Panc1 (cell line): ENCODE measurements around the gene SPEF1.

Experiments
- CTCF ChIP-seq: fragments of 450-650 bp; IDR thresholded peaks from 2 replicates; pipeline ENCODE4 v1.5.1; 2017; ENCODE audit warnings: mild to moderate bottlenecking
- SIN3A ChIP-seq: IDR thresholded peaks from 2 replicates; pipeline ENCODE4 v1.6.1; 2012; ENCODE audit warnings: low read depth, mild to moderate bottlenecking, low read length, moderate library complexity, borderline replicate concordance; ENCODE audit not compliant: insufficient read depth
- TF ChIP-seq, protein P1 (sequence below), 2 experiments: IDR thresholded peaks; 2 replicates each; pipeline ENCODE4 v1.6.1; 2011 to 2012; ENCODE audit warnings: low read depth in 2 of 2, control low read depth in 1 of 2, low read length in 1 of 2, mild to moderate bottlenecking in 1 of 2, moderate library complexity in 1 of 2; ENCODE audit not compliant: insufficient read depth in 1 of 2

GRCh38 chr20:3745686-3746173, 35.5 kb downstream of the SPEF1 start:
- no peak for TF ChIP-seq CTCF
- TF ChIP-seq, protein P1, sequence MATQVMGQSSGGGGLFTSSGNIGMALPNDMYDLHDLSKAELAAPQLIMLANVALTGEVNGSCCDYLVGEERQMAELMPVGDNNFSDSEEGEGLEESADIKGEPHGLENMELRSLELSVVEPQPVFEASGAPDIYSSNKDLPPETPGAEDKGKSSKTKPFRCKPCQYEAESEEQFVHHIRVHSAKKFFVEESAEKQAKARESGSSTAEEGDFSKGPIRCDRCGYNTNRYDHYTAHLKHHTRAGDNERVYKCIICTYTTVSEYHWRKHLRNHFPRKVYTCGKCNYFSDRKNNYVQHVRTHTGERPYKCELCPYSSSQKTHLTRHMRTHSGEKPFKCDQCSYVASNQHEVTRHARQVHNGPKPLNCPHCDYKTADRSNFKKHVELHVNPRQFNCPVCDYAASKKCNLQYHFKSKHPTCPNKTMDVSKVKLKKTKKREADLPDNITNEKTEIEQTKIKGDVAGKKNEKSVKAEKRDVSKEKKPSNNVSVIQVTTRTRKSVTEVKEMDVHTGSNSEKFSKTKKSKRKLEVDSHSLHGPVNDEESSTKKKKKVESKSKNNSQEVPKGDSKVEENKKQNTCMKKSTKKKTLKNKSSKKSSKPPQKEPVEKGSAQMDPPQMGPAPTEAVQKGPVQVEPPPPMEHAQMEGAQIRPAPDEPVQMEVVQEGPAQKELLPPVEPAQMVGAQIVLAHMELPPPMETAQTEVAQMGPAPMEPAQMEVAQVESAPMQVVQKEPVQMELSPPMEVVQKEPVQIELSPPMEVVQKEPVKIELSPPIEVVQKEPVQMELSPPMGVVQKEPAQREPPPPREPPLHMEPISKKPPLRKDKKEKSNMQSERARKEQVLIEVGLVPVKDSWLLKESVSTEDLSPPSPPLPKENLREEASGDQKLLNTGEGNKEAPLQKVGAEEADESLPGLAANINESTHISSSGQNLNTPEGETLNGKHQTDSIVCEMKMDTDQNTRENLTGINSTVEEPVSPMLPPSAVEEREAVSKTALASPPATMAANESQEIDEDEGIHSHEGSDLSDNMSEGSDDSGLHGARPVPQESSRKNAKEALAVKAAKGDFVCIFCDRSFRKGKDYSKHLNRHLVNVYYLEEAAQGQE (IDR thresholded peaks at IDR 0.05; ENCODE audit: insufficient read depth in 1 of 2, low read depth in 2 of 2, low read length in 1 of 2), result no peak
- no peak for TF ChIP-seq SIN3A
